Osteoblast (primary cell): Measurements from ENCODE around the gene HS6ST1. TPM values are rescaled to one million over a fixed set of nuclear protein-coding genes. Genes with fewer than 3 reads are reported as not detected.
"Not testable (repeated sequence)": the region's sequence is repeated elsewhere in the genome, so short reads cannot be mapped to it uniquely, and the experiment has no call there.

Source experiments
- DNase-seq: peaks from one replicate; pipeline ENCODE4 v3.0.0; 2011; ENCODE audit warnings: low spot score, mixed read lengths; ENCODE audit not compliant: insufficient read length; ENCODE audit errors: missing footprints
- H2AFZ ChIP-seq: 2 replicates; pipeline ENCODE4 v1.6.0; 2011; ENCODE audit warnings: mild to moderate bottlenecking, low read length
- H3K27ac ChIP-seq: 2 replicates; pipeline ENCODE4 v1.5.1; 2011; ENCODE audit warnings: mild to moderate bottlenecking, low read depth, low read length, moderate library complexity
- H3K27me3 ChIP-seq: 2 replicates; pipeline ENCODE4 v1.6.0; 2012; ENCODE audit warnings: mild to moderate bottlenecking, control low read depth, inconsistent platforms, low read length, moderate library complexity; ENCODE audit not compliant: insufficient read depth
- H3K36me3 ChIP-seq: 2 replicates; pipeline ENCODE4 v1.5.1; 2011; ENCODE audit warnings: mild to moderate bottlenecking, low read length, control low read depth, moderate library complexity; ENCODE audit not compliant: insufficient read depth
- H3K4me1 ChIP-seq: 2 replicates; pipeline ENCODE4 v1.5.1; 2011; ENCODE audit warnings: mild to moderate bottlenecking, low read length, control low read depth, moderate library complexity; ENCODE audit not compliant: insufficient read depth
- H3K4me2 ChIP-seq: 2 replicates; pipeline ENCODE4 v1.6.0; 2011; ENCODE audit warnings: mild to moderate bottlenecking, low read length; ENCODE audit not compliant: insufficient read depth
- H3K4me3 ChIP-seq: fragments of 200-600 bp; sonication (generic); 3 replicates; pipeline ENCODE4 v1.5.1; 2012; ENCODE audit warnings: mild to moderate bottlenecking, low read length, inconsistent platforms; ENCODE audit not compliant: insufficient read depth
- H3K79me2 ChIP-seq: 2 replicates; pipeline ENCODE4 v1.6.0; 2012; ENCODE audit warnings: mild to moderate bottlenecking, low read length, control low read depth, inconsistent platforms; ENCODE audit not compliant: insufficient read depth
- H3K9me3 ChIP-seq: 2 replicates; pipeline ENCODE4 v1.5.1; 2011; ENCODE audit warnings: low read depth, low read length, control low read depth
- H4K20me1 ChIP-seq: 2 replicates; pipeline ENCODE4 v1.6.0; 2012; ENCODE audit warnings: mild to moderate bottlenecking, low read length, control low read depth; ENCODE audit not compliant: insufficient read depth
- total RNA-seq: library from RNA; depleted of rRNA; stranded (reverse); fragments of >200 nt; gene quantifications from 2 replicates; pipeline ENCODE4 v1.2.3, GENCODE V29; 2012
- TF ChIP-seq, protein P1 (sequence below): IDR thresholded peaks from 2 replicates; pipeline ENCODE4 v1.5.1; 2011; ENCODE audit warnings: mild to moderate bottlenecking, low read depth, low read length, moderate library complexity; ENCODE audit errors: extremely low read depth

HS6ST1 gene
- total RNA-seq, 1 donor, result 18.8 TPM

DNA sequence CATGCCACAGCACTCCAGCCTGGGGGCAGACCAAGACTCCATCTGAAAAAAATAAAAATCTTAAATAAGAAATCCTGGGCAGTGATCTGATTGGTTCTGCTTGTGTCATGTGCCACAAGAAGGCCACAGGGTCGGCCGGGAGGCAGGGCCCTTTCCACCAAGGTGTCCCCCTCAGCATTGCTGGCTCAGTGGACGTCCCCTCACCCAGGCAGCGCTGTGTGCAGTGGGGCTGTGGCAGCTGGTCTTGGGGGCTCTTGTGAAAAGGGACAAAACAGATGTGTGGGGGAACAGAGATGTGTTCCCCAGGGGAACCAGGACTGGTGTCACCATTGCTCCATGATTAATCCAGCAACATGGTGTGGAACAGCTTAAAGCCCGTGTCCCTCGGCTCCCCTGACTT lies 60.5 kb downstream of the HS6ST1 start:
- H3K9me3 ChIP-seq, result no peaks in the 10 kb centered on the region
- H3K36me3 ChIP-seq, result no peaks in the 10 kb centered on the region
- H3K27ac ChIP-seq, result no peak overlapping the region
- peaks cover 9% of the 10 kb centered on the region for H3K4me1 ChIP-seq
- no peaks in the 10 kb centered on the region for H3K79me2 ChIP-seq
- H3K27me3 ChIP-seq, result peaks cover 2% of the 10 kb centered on the region
- TF ChIP-seq, protein P1, sequence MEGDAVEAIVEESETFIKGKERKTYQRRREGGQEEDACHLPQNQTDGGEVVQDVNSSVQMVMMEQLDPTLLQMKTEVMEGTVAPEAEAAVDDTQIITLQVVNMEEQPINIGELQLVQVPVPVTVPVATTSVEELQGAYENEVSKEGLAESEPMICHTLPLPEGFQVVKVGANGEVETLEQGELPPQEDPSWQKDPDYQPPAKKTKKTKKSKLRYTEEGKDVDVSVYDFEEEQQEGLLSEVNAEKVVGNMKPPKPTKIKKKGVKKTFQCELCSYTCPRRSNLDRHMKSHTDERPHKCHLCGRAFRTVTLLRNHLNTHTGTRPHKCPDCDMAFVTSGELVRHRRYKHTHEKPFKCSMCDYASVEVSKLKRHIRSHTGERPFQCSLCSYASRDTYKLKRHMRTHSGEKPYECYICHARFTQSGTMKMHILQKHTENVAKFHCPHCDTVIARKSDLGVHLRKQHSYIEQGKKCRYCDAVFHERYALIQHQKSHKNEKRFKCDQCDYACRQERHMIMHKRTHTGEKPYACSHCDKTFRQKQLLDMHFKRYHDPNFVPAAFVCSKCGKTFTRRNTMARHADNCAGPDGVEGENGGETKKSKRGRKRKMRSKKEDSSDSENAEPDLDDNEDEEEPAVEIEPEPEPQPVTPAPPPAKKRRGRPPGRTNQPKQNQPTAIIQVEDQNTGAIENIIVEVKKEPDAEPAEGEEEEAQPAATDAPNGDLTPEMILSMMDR, result no peak
- no peak overlapping the region for H3K4me2 ChIP-seq
- no peak overlapping the region for H3K4me3 ChIP-seq
- no peak overlapping the region for H2AFZ ChIP-seq
- no peak for DNase-seq
- no peaks in the 10 kb centered on the region for H4K20me1 ChIP-seq

DNA sequence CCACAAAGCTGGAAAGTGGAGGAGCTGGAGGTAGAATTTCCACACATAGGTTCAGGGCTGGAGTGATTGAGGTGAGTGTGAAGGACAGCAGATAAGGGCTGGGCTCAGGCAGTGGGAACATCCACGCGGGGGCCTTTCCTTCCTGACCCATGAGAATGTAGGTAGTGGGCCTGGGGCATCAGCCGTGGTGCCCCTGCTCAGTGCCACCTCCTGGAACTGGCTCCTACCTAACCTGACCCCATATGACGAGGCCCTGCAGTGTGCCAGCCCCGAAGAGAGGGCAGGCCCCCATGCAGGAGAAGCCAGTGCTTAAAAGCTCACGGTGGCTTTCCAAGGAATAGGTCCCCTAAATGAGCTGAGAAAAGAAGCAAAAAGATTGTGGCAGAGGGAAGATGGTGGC lies 66.2 kb downstream of the HS6ST1 start:
- H3K27me3 ChIP-seq, result peaks cover 2% of the 10 kb centered on the region

DNA sequence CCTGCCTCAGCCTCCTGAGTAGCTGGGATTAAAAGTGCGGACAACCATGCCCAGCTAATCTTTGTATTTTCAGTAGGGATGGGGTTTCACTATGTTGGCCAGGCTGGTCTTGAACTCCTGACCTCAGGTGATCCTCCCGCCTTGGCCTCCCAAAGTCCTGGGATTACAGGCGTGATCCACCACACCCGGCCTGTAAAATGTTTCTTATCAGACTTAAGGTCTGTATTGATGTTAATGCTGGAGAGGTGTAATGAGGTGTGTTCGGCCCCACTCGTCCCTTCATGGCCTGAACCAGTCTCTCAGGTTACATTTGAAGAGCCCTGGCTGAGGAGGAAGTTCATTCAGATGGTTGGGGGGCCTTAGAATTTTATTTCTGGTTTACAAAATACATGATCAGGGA lies 66.6 kb downstream of the HS6ST1 start:
- H3K4me3 ChIP-seq, H3K4me2 ChIP-seq, DNase-seq, H3K9me3 ChIP-seq, H3K4me1 ChIP-seq, H3K79me2 ChIP-seq, H2AFZ ChIP-seq, H4K20me1 ChIP-seq, H3K36me3 ChIP-seq, H3K27ac ChIP-seq, H3K27me3 ChIP-seq: not testable (repeated sequence)

More for the DNA sequence above, 66.2 kb downstream of the HS6ST1 start:
- H4K20me1 ChIP-seq, result no peaks in the 10 kb centered on the region
- DNase-seq, result peak; percentile 65
- H3K9me3 ChIP-seq, result no peaks in the 10 kb centered on the region
- H3K4me1 ChIP-seq, result no peaks in the 10 kb centered on the region
- no peaks in the 10 kb centered on the region for H3K36me3 ChIP-seq
- TF ChIP-seq, protein P1, result no peak
- H3K4me3 ChIP-seq, result no peak overlapping the region
- no peak overlapping the region for H3K4me2 ChIP-seq
- no peak overlapping the region for H2AFZ ChIP-seq
- H3K79me2 ChIP-seq, result no peaks in the 10 kb centered on the region
- no peak overlapping the region for H3K27ac ChIP-seq

DNA sequence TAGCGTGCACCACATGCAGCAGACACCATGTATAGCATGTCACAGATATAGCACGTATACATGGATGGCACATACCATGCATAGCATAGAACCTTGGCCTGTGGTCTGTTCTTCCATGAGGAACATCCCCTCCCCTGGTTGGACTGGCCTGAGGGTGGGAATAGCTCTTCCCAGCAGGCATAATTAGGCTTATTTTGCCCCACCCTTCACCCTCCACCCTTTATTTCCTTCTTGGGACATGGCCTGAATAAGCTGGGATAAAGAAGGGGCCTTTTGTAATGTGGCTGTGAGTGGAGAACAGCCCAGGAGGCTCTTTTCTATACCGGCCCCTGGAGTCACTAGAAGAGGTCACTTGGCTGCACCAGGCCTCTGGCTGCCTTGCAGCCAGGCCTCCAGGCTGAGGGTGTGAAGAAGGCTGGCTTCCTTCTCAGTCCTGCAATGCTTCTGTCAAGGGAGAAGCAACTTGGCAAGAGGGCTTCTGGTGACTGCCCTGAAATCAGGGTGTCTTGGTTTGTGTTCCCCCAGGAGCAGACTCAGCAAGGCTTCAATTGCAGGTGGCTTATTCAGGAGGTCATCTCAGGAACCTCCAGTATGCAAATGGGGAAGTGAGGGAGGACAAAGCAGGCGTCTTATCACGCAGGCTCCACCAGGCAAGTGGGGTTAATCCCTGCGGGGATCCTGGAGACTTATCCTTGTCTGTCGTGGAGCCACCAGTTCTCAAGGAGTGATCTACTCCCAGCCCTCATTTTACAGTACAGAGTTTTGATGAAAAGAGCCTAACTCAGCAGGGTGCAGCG lies 68.2 kb downstream of the HS6ST1 start:
- H3K4me3 ChIP-seq, result no peak overlapping the region
- H3K36me3 ChIP-seq, result no peaks in the 10 kb centered on the region
- H3K79me2 ChIP-seq, result no peaks in the 10 kb centered on the region
- DNase-seq, result no peak
- TF ChIP-seq, protein P1, result no peak
- H3K9me3 ChIP-seq, result no peaks in the 10 kb centered on the region
- H4K20me1 ChIP-seq, result no peaks in the 10 kb centered on the region
- H2AFZ ChIP-seq, result no peak overlapping the region
- no peak overlapping the region for H3K27ac ChIP-seq
- H3K27me3 ChIP-seq, result no peaks in the 10 kb centered on the region
- H3K4me1 ChIP-seq, result no peaks in the 10 kb centered on the region
- no peak overlapping the region for H3K4me2 ChIP-seq
